SK-N-SH treated with all-trans-retinoic acid at 6 μM for 48 hours (cell line): ENCODE results near the gene ATP8A2.

ENCODE experiments used
- CSDC2 ChIP-seq: fragments of 250-450 bp; sonication (Bioruptor Pico); IDR thresholded peaks from 2 replicates; pipeline ENCODE4 v1.5.0; 2020; ENCODE audit warnings: mild to moderate bottlenecking, moderate library complexity
- PATZ1 ChIP-seq: fragments of 250-450 bp; sonication (Bioruptor Pico); IDR thresholded peaks from 2 replicates; pipeline ENCODE4 v1.8.0; 2020; ENCODE audit warnings: mild to moderate bottlenecking, moderate library complexity, borderline replicate concordance
- TCF4 ChIP-seq: fragments of 250-450 bp; sonication (Bioruptor Pico); IDR thresholded peaks from 2 replicates; pipeline ENCODE4 v1.8.0; 2021; ENCODE audit warnings: mild to moderate bottlenecking, moderate library complexity, borderline replicate concordance
- TSHZ2 ChIP-seq: fragments of 250-450 bp; sonication (Bioruptor Pico); IDR thresholded peaks from 2 replicates; pipeline ENCODE4 v1.5.0; 2020; ENCODE audit warnings: mild to moderate bottlenecking, moderate library complexity
- ZC3H10 ChIP-seq: fragments of 250-450 bp; sonication (Bioruptor Pico); IDR thresholded peaks from 2 replicates; pipeline ENCODE4 v1.5.1; 2021; ENCODE audit warnings: mild to moderate bottlenecking, moderate library complexity
- ZFP30 ChIP-seq: fragments of 450-650 bp; formaldehyde crosslinking; IDR thresholded peaks from 2 replicates; pipeline ENCODE4 v1.5.0; 2022; ENCODE audit warnings: mild to moderate bottlenecking, moderate library complexity
- ZNF8 ChIP-seq: fragments of 450-650 bp; formaldehyde crosslinking; IDR thresholded peaks from 2 replicates; pipeline ENCODE4 v1.5.0; 2020; ENCODE audit warnings: mild to moderate bottlenecking, moderate library complexity

GRCh38 chr13:25821776-25822175 lies 450.0 kb downstream of the ATP8A2 start:
- TF ChIP-seq PATZ1 (CRISPR knock-in tag) = no peak
- TF ChIP-seq ZFP30 (CRISPR knock-in tag) = no peak
- TF ChIP-seq CSDC2 (CRISPR knock-in tag) = no peak
- no peak for TF ChIP-seq TCF4 (CRISPR knock-in tag)
- no peak for TF ChIP-seq ZC3H10 (CRISPR knock-in tag)
- no peak for TF ChIP-seq ZNF8
- TF ChIP-seq TSHZ2 (CRISPR knock-in tag) = no peak
